GM12878 (cell line): Measurements from ENCODE around the gene GRAMD1B. TPM values are rescaled to one million over a fixed set of nuclear protein-coding genes. Genes with fewer than 3 reads are reported as not detected.

Experiments used
- ATAC-seq: fragments of 200-7000 bp; cut with Tn5 transposase; 3 replicates; pipeline ENCODE4 v1.9.1; 2020; ENCODE audit warnings: mild to moderate bottlenecking, moderate library complexity
- BruUV-seq: library from RNA; stranded (reverse); fragments of 400-500 nt; replicated peaks from 2 replicates; lab custom pipeline; 2021; lab: Mats Ljungman, UMichigan
- CTCF ChIA-PET: fragments of 300-600 bp; sonication (Branson Sonifier 250); formaldehyde crosslinking; extraction: SDS; loops from one replicate; lab custom pipeline; 2021; ENCODE audit warnings: inconsistent platforms; lab: Yijun Ruan, JAX
- POLR2A ChIA-PET: fragments of 350-600 bp; formaldehyde crosslinking; extraction: SDS; loops from one replicate; lab custom pipeline; 2021; ENCODE audit warnings: inconsistent platforms; lab: Charles Lee
- RAD21 ChIA-PET: fragments of 300-600 bp; sonication (Branson Sonifier 250); formaldehyde crosslinking; loops from one replicate; lab custom pipeline; 2023; ENCODE audit warnings: antibody characterized with exemption; ENCODE audit not compliant: unreplicated experiment; lab: Charles Lee
- SMC1A ChIA-PET: fragments of 300-600 bp; sonication (Branson Sonifier 250); formaldehyde crosslinking; loops from one replicate; lab custom pipeline; 2023; ENCODE audit not compliant: unreplicated experiment, uncharacterized antibody; lab: Charles Lee
- DNase-seq: peaks from one replicate; pipeline ENCODE4 v3.0.0-alpha.2; 2011; ENCODE audit warnings: low read depth, low spot score
- FAIRE-seq: peaks from 3 replicates; lab custom pipeline; 2011; peaks lifted over from hg19 to GRCh38; lab: Jason Lieb, UNC
- H2AFZ ChIP-seq: 2 replicates; pipeline ENCODE4 v1.6.0; 2011; ENCODE audit warnings: low read depth, low read length, control low read depth; ENCODE audit not compliant: control insufficient read depth
- H3K27ac ChIP-seq: 2 replicates; pipeline ENCODE4 v1.5.1; 2011; ENCODE audit warnings: control low read depth; ENCODE audit not compliant: control insufficient read depth, insufficient read depth
- H3K27me3 ChIP-seq, 2 experiments: replicated peaks in 1 of 2; 2 replicates each; pipeline versions ENCODE4 v1.6.0 to v1.6.1; 2011; ENCODE audit warnings: low read length in 1 of 2; ENCODE audit not compliant: control insufficient read depth in 2 of 2, insufficient read depth in 2 of 2
- H3K36me3 ChIP-seq, 2 experiments: 2 replicates each; pipeline ENCODE4 v1.5.1; 2011; ENCODE audit warnings: low read length in 1 of 2; ENCODE audit not compliant: control insufficient read depth in 2 of 2, insufficient read depth in 2 of 2
- H3K4me1 ChIP-seq: 2 replicates; pipeline ENCODE4 v1.6.1; 2011; ENCODE audit warnings: mild to moderate bottlenecking, low read length, moderate library complexity, mixed read lengths; ENCODE audit not compliant: control insufficient read depth, insufficient read depth
- H3K4me2 ChIP-seq: 2 replicates; pipeline ENCODE4 v1.6.0; 2011; ENCODE audit warnings: control low read depth; ENCODE audit not compliant: control insufficient read depth, insufficient read depth
- H3K4me3 ChIP-seq: fragments of 200-600 bp; sonication (generic); 2 replicates; pipeline ENCODE4 v1.5.1; 2016
- H3K79me2 ChIP-seq: 2 replicates; pipeline ENCODE4 v1.6.0; 2011; ENCODE audit warnings: low read length; ENCODE audit not compliant: control insufficient read depth, insufficient read depth
- H3K9ac ChIP-seq: 2 replicates; pipeline ENCODE4 v1.8.0; 2011; ENCODE audit warnings: low read length, control low read depth, mixed read lengths; ENCODE audit not compliant: control insufficient read depth, insufficient read depth
- H3K9me3 ChIP-seq: replicated peaks from 3 replicates; pipeline ENCODE4 v1.5.1; 2011; ENCODE audit warnings: mild to moderate bottlenecking, low read length; ENCODE audit not compliant: control insufficient read depth, insufficient read depth
- H4K20me1 ChIP-seq: 2 replicates; pipeline ENCODE4 v1.6.0; 2011; ENCODE audit not compliant: control insufficient read depth, insufficient read depth
- CREM ChIP-seq: IDR thresholded peaks from 2 replicates; pipeline ENCODE4 v1.6.1; 2014; ENCODE audit warnings: antibody characterized with exemption, low read depth
- EED ChIP-seq: sonication (generic); IDR thresholded peaks from 2 replicates; pipeline ENCODE4 v1.6.1; 2016; ENCODE audit warnings: antibody characterized with exemption, low read depth
- ETV6 ChIP-seq, 2 experiments: fragments of 450-650 bp in 1 of 2; IDR thresholded peaks in 1 of 2; conservative IDR thresholded peaks in 1 of 2; 2 replicates each; pipeline ENCODE4 v1.6.1; 2014; ENCODE audit warnings: antibody characterized with exemption in 1 of 2, borderline replicate concordance in 1 of 2, low read depth in 1 of 2, mild to moderate bottlenecking in 1 of 2, moderate library complexity in 1 of 2
- HDAC6 ChIP-seq: fragments of 200-600 bp; sonication (generic); IDR thresholded peaks from one replicate; pipeline ENCODE4 v1.8.0; 2017; ENCODE audit warnings: antibody characterized with exemption; ENCODE audit not compliant: unreplicated experiment
- IKZF2 ChIP-seq, 2 experiments: fragments of 450-650 bp; IDR thresholded peaks; 2 replicates each; pipeline ENCODE4 v1.6.1; 2017; ENCODE audit warnings: mild to moderate bottlenecking in 2 of 2, moderate library complexity in 2 of 2
- KDM1A ChIP-seq: fragments of 200-600 bp; sonication (generic); IDR thresholded peaks from 2 replicates; pipeline ENCODE4 v1.6.1; 2016; ENCODE audit warnings: borderline replicate concordance
- RUNX3 ChIP-seq: IDR thresholded peaks from 2 replicates; pipeline ENCODE4 v1.6.1; 2012; ENCODE audit warnings: low read length, inconsistent platforms
- SMAD1 ChIP-seq: fragments of 450-650 bp; IDR thresholded peaks from 2 replicates; pipeline ENCODE4 v1.6.1; 2018; ENCODE audit warnings: mild to moderate bottlenecking, low read depth; ENCODE audit not compliant: partially characterized antibody
- SMAD5 ChIP-seq: IDR thresholded peaks from 2 replicates; pipeline ENCODE4 v1.6.1; 2016; ENCODE audit warnings: antibody characterized with exemption, low read depth
- WGBS: methylation state at CpG from one replicate; pipeline ENCODE4 v1.1.6; 2016; ENCODE audit warnings: low lambda C conversion rate; ENCODE audit not compliant: insufficient replicate concordance, insufficient coverage; ENCODE audit errors: missing lambda C conversion rate; 5-methylcytosine and 5-hydroxymethylcytosine counted together
- in situ Hi-C: fragments of 300-500 bp; cut with MboI; formaldehyde crosslinking; loops from 9 replicates; pipeline ENCODE4 v1.14.3; 2018; ENCODE audit warnings: mixed read lengths
- intact Hi-C: fragments of 100-400 bp; cut with micrococcal nuclease; formaldehyde crosslinking; loops from one replicate; pipeline ENCODE4 v1.14.2; 2022; ENCODE audit not compliant: unreplicated experiment
- polyA plus RNA-seq, 11 experiments: library from polyadenylated mRNA; depleted of rRNA in 4 of 11; unstranded in 6 of 11; stranded (reverse) in 5 of 11; fragments of >200 nt; fragmentation: Nextera tagmentation in 4 of 11; fragmentation: Illumina TruSeq in 1 of 11; extraction: Ambion mirVana in 4 of 11; extraction: Trizol in 1 of 11; gene quantifications; 1 replicate in 1 of 11; 2 replicates in 10 of 11; pipeline versions ENCODE4 v1.2.1 to v1.2.3, GENCODE V29; 2011 to 2016; ENCODE audit warnings: inconsistent platforms in 2 of 11, missing spikeins in 2 of 11, low read depth in 1 of 11
- total RNA-seq, 4 experiments: library from RNA; depleted of rRNA in 3 of 4; stranded (reverse); fragments of >200 nt in 3 of 4; fragmentation: Illumina TruSeq in 1 of 4; extraction: Trizol in 1 of 4; gene quantifications; 2 replicates each; pipeline versions ENCODE4 v1.2.1 to v1.2.3, GENCODE V29; 2013 to 2021
- TF ChIP-seq, protein P1 (sequence below): fragments of 450-650 bp; formaldehyde crosslinking; IDR thresholded peaks from 2 replicates; pipeline ENCODE4 v1.4.0; 2020; ENCODE audit warnings: mild to moderate bottlenecking, moderate library complexity
- TF ChIP-seq, protein P2 (sequence below): fragments of 450-650 bp; formaldehyde crosslinking; IDR thresholded peaks from 2 replicates; pipeline ENCODE4 v1.4.0; 2022; ENCODE audit warnings: mild to moderate bottlenecking, moderate library complexity

Gene GRAMD1B
- total and polyA plus RNA-seq, 10 of the 15 experiments (the other 5 are each of a cell fraction or from before 2014, with no cell fraction given) = 1.9 to 49.1 (median 26.9) TPM

DNA sequence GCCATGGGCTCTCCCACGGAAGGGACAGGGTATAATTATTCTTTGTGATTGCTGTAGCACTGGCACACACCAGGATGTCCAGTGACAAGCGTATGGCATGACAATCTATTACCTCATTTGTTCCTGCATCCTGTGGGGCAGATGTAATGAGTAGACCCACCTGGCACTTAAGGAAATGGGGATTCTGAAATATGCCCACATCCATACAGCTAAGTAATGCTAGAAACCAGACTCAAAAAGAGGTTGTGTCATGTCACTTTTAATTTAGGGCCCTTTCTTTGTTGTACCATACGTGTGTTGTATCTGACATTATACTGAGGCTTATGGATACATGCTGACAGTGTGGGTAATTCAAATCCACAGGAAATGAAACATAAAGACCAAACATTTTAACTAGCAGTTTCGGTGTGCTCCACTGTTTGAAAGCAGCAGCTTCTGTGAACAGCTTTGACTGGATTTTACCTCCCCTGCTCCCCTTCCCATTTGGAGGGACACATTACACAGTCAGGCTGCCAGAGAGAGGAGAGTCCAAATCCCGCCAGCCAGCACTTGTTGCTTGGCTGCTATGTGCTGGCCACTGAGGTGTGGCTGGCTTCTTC, 21.2 kb downstream of the GRAMD1B start:
- SMC1A ChIA-PET = interaction anchor here (1.0 to 3.8 kb wide), 5 partner anchors 11 to 44 kb away, joined by 3 to 18 read pairs (median 4); no protein-coding TSS in a partner anchor
- FAIRE-seq = no peak
- intact Hi-C loops = no loop called here

More for the DNA sequence above, 21.2 kb downstream of the GRAMD1B start:
- ATAC-seq (peak; percentile 61), DNase-seq (no peak)
- H3K9ac ChIP-seq = no peak overlapping the region
- H3K4me1 ChIP-seq = peaks cover 35% of the 10 kb centered on the region
- WGBS = 52% methylated on average over 5 of the region's 5 CpGs
- H3K27me3 ChIP-seq = no peaks in the 10 kb centered on the region
- no peaks in the 10 kb centered on the region for H3K9me3 ChIP-seq
- POLR2A ChIA-PET = interaction anchor here (0.6 to 1.6 kb wide), 2 partner anchors 41 to 76 kb away, joined by 3 to 5 read pairs; no protein-coding TSS in a partner anchor
- no TSS peak for BruUV-seq
- H4K20me1 ChIP-seq = no peaks in the 10 kb centered on the region
- CTCF ChIA-PET = interaction anchor here (0.6 to 2.8 kb wide), 7 partner anchors 17 to 190 kb away, joined by 3 to 12 read pairs (median 4); no protein-coding TSS in a partner anchor
- H3K4me3 ChIP-seq = no peak overlapping the region
- H2AFZ ChIP-seq = no peak overlapping the region
- TF ChIP-seq, protein P1, sequence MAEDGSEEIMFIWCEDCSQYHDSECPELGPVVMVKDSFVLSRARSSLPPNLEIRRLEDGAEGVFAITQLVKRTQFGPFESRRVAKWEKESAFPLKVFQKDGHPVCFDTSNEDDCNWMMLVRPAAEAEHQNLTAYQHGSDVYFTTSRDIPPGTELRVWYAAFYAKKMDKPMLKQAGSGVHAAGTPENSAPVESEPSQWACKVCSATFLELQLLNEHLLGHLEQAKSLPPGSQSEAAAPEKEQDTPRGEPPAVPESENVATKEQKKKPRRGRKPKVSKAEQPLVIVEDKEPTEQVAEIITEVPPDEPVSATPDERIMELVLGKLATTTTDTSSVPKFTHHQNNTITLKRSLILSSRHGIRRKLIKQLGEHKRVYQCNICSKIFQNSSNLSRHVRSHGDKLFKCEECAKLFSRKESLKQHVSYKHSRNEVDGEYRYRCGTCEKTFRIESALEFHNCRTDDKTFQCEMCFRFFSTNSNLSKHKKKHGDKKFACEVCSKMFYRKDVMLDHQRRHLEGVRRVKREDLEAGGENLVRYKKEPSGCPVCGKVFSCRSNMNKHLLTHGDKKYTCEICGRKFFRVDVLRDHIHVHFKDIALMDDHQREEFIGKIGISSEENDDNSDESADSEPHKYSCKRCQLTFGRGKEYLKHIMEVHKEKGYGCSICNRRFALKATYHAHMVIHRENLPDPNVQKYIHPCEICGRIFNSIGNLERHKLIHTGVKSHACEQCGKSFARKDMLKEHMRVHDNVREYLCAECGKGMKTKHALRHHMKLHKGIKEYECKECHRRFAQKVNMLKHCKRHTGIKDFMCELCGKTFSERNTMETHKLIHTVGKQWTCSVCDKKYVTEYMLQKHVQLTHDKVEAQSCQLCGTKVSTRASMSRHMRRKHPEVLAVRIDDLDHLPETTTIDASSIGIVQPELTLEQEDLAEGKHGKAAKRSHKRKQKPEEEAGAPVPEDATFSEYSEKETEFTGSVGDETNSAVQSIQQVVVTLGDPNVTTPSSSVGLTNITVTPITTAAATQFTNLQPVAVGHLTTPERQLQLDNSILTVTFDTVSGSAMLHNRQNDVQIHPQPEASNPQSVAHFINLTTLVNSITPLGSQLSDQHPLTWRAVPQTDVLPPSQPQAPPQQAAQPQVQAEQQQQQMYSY (CRISPR knock-in tag) = no peak
- TF ChIP-seq SMAD1 (no peak), KDM1A (no peak), ETV6 (conservative IDR thresholded peaks at IDR 0.05 in 1 of 2, IDR thresholded peaks at IDR 0.05 in 1 of 2; ENCODE audit: borderline replicate concordance in 1 of 2, low read depth in 1 of 2) (no peak), RUNX3 (peak; percentile 36; the same call in 1 of the 2 replicates), IKZF2 (IDR thresholded peaks at IDR 0.05) (peak; percentile 32 to 43; a peak in 2 of 4 replicates), SMAD5 (no peak), HDAC6 (no peak), EED (peak; percentile 59; the same call in 1 of the 2 replicates), CREM (0 out of 2 replicates have a peak, but pooled peaks have one; percentile 29)
- TF ChIP-seq, protein P2, sequence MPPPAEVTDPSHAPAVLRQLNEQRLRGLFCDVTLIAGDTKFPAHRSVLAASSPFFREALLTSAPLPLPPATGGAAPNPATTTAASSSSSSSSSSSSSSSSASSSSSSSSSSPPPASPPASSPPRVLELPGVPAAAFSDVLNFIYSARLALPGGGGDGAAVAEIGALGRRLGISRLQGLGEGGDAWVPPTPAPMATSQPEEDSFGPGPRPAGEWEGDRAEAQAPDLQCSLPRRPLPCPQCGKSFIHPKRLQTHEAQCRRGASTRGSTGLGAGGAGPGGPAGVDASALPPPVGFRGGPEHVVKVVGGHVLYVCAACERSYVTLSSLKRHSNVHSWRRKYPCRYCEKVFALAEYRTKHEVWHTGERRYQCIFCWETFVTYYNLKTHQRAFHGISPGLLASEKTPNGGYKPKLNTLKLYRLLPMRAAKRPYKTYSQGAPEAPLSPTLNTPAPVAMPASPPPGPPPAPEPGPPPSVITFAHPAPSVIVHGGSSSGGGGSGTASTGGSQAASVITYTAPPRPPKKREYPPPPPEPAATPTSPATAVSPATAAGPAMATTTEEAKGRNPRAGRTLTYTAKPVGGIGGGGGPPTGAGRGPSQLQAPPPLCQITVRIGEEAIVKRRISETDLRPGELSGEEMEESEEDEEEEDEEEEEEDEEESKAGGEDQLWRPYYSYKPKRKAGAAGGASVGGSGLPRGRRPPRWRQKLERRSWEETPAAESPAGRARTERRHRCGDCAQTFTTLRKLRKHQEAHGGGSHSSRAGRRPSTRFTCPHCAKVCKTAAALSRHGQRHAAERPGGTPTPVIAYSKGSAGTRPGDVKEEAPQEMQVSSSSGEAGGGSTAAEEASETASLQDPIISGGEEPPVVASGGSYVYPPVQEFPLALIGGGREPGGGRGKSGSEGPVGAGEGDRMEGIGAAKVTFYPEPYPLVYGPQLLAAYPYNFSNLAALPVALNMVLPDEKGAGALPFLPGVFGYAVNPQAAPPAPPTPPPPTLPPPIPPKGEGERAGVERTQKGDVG = no peak
- peak overlapping the region; percentile 39; the same call in 1 of the 2 replicates for H3K4me2 ChIP-seq
- no peaks in the 10 kb centered on the region; the same call in 1 of the 2 replicates for H3K79me2 ChIP-seq
- peaks cover 2% of the 10 kb centered on the region in 2 experiments; a peak in 1 of 4 replicates for H3K36me3 ChIP-seq
- H3K27ac ChIP-seq = peak overlapping the region; percentile 35; the same call in 1 of the 2 replicates
- RAD21 ChIA-PET = interaction anchor here (0.7 to 2.1 kb wide), 5 partner anchors 10 to 91 kb away, joined by 3 to 8 read pairs (median 3); no protein-coding TSS in a partner anchor
- in situ Hi-C loops = no loop called here
